HCT116 (cell line): Measurements from ENCODE around the gene PARD6G.

Experiments used
- CTCF ChIP-seq, 3 experiments: fragments of 200-600 bp in 1 of 3; sonication (generic) in 1 of 3; IDR thresholded peaks in 2 of 3; conservative IDR thresholded peaks in 1 of 3; 2 replicates each; pipeline ENCODE4 v1.5.1; 2012 to 2017; ENCODE audit warnings: low read depth in 2 of 3, low read length in 2 of 3, antibody characterized with exemption in 1 of 3, borderline replicate concordance in 1 of 3, control low read depth in 1 of 3, mild to moderate bottlenecking in 1 of 3, mixed read lengths in 1 of 3, mixed run types in 1 of 3, moderate library complexity in 1 of 3; ENCODE audit not compliant: insufficient read depth in 1 of 3
- EGR1 ChIP-seq: IDR thresholded peaks from 2 replicates; pipeline ENCODE4 v1.6.1; 2012; ENCODE audit warnings: low read depth
- EZH2 ChIP-seq: fragments of 200-600 bp; sonication (generic); IDR thresholded peaks from 2 replicates; pipeline ENCODE4 v1.6.1; 2017; ENCODE audit warnings: antibody characterized with exemption, mixed run types
- EZH2phosphoT487 ChIP-seq: fragments of 200-600 bp; IDR thresholded peaks from 2 replicates; pipeline ENCODE4 v1.6.1; 2018; ENCODE audit warnings: antibody characterized with exemption, borderline replicate concordance
- POLR2A ChIP-seq: IDR thresholded peaks from 2 replicates; pipeline ENCODE4 v1.7.0; 2011; ENCODE audit warnings: borderline replicate concordance; ENCODE audit not compliant: insufficient read depth, insufficient read length; ENCODE audit errors: extremely low read depth

GRCh38 chr18:80252136-80252535 lies 4.8 kb upstream of the PARD6G start:
- TF ChIP-seq EZH2 (no peak), CTCF (IDR thresholded peaks at IDR 0.05 in 2 of 3, conservative IDR thresholded peaks at IDR 0.05 in 1 of 3; ENCODE audit: borderline replicate concordance in 1 of 3, insufficient read depth in 1 of 3, low read depth in 2 of 3, low read length in 2 of 3) (no peak), POLR2A (no peak), EZH2phosphoT487 (no peak), EGR1 (no peak)
